SK-N-SH (cell line): Measurements from ENCODE around the gene C3orf20. TPM values are rescaled to one million over a fixed set of nuclear protein-coding genes. Genes with fewer than 3 reads are reported as not detected.

Experiments used
- CTCF ChIA-PET: fragments of 300-600, 350-600 bp; formaldehyde crosslinking; extraction: SDS; loops from one replicate; lab custom pipeline; 2021; lab: Yijun Ruan, JAX
- POLR2A ChIA-PET: fragments of 350-600 bp; sonication (Branson Sonifier 250); formaldehyde crosslinking; extraction: SDS; loops from one replicate; lab custom pipeline; 2020; ENCODE audit warnings: antibody characterized with exemption, inconsistent platforms; lab: Yijun Ruan, JAX
- DNase-seq: peaks from one replicate; pipeline ENCODE4 v3.0.0; 2012
- H2AFZ ChIP-seq: fragments of 200-600 bp; sonication (generic); 2 replicates; pipeline ENCODE4 v1.8.1; 2016; ENCODE audit warnings: antibody characterized with exemption, mild to moderate bottlenecking, low read depth
- H3F3A ChIP-seq: fragments of 200-600 bp; sonication (generic); replicated peaks from 2 replicates; pipeline ENCODE3; 2016; ENCODE audit warnings: antibody characterized with exemption, mild to moderate bottlenecking; ENCODE audit not compliant: insufficient read depth
- H3K27ac ChIP-seq, 2 experiments: fragments of 200-500 bp in 1 of 2; fragments of 200-600 bp in 1 of 2; sonication (Bioruptor generic) in 1 of 2; sonication (generic), shearing (Covaris generic) in 1 of 2; 2 replicates each; pipeline versions ENCODE4 v1.5.1 to v1.6.1; 2014 to 2016; ENCODE audit warnings: low read depth in 2 of 2, inconsistent platforms in 1 of 2, low read length in 1 of 2, mild to moderate bottlenecking in 1 of 2, mixed read lengths in 1 of 2
- H3K27me3 ChIP-seq: fragments of 200-600 bp; sonication (generic), shearing (Covaris generic); 2 replicates; pipeline ENCODE4 v1.6.1; 2016; ENCODE audit warnings: mixed run types; ENCODE audit not compliant: insufficient read depth
- H3K36me3 ChIP-seq, 2 experiments: fragments of 200-500 bp in 1 of 2; fragments of 200-600 bp in 1 of 2; sonication (Bioruptor generic) in 1 of 2; sonication (generic) in 1 of 2; replicated peaks in 1 of 2; 2 replicates each; pipeline versions ENCODE3 to v1.5.1; 2014 to 2016; ENCODE audit warnings: low read length in 1 of 2, mild to moderate bottlenecking in 1 of 2; ENCODE audit not compliant: insufficient read depth in 2 of 2, control insufficient read depth in 1 of 2
- H3K4me1 ChIP-seq, 2 experiments: fragments of 200-500 bp in 1 of 2; fragments of 200-600 bp in 1 of 2; sonication (Bioruptor generic) in 1 of 2; sonication (generic), shearing (Covaris generic) in 1 of 2; 2 replicates each; pipeline versions ENCODE4 v1.5.1 to v1.6.1; 2014 to 2016; ENCODE audit warnings: low read depth in 1 of 2, low read length in 1 of 2, mixed run types in 1 of 2; ENCODE audit not compliant: insufficient read depth in 2 of 2, control insufficient read depth in 1 of 2
- H3K4me2 ChIP-seq: fragments of 200-600 bp; sonication (generic), shearing (Covaris generic); 2 replicates; pipeline ENCODE4 v1.6.1; 2017; ENCODE audit warnings: mixed run types
- H3K4me3 ChIP-seq, 2 experiments: fragments of 200-500 bp in 1 of 2; fragments of 200-600 bp in 1 of 2; sonication (Bioruptor generic) in 1 of 2; sonication (generic), shearing (Covaris generic) in 1 of 2; 2 replicates each; pipeline versions ENCODE4 v1.5.1 to v1.8.1; 2014 to 2016; ENCODE audit warnings: low read depth in 2 of 2, inconsistent platforms in 1 of 2, low read length in 1 of 2, mild to moderate bottlenecking in 1 of 2, mixed read lengths in 1 of 2, moderate library complexity in 1 of 2
- H3K79me2 ChIP-seq: fragments of 200-600 bp; sonication (generic); 2 replicates; pipeline ENCODE4 v1.8.1; 2017; ENCODE audit warnings: mild to moderate bottlenecking; ENCODE audit not compliant: insufficient read depth
- H3K9ac ChIP-seq: fragments of 200-600 bp; sonication (generic); 2 replicates; pipeline ENCODE4 v1.6.1; 2017; ENCODE audit warnings: mixed run types
- H3K9me2 ChIP-seq: fragments of 200-600 bp; sonication (generic); 2 replicates; pipeline ENCODE4 v1.6.1; 2017; ENCODE audit warnings: mixed run types
- H3K9me3 ChIP-seq: fragments of 200-600 bp; sonication (generic); 2 replicates; pipeline ENCODE4 v1.6.1; 2017; ENCODE audit warnings: mixed run types, mild to moderate bottlenecking, moderate library complexity
- H4K20me1 ChIP-seq: fragments of 200-600 bp; sonication (generic); 2 replicates; pipeline ENCODE4 v1.6.1; 2017; ENCODE audit warnings: mild to moderate bottlenecking, mixed run types; ENCODE audit not compliant: insufficient read depth
- CTCF ChIP-seq: fragments of 200-600 bp; sonication (generic); IDR thresholded peaks from 2 replicates; pipeline ENCODE4 v1.6.1; 2017; ENCODE audit warnings: antibody characterized with exemption, mild to moderate bottlenecking, moderate library complexity
- ELF1 ChIP-seq: IDR thresholded peaks from 2 replicates; pipeline ENCODE4 v1.4.0; 2012
- EP300 ChIP-seq, 2 experiments: IDR thresholded peaks; 2 replicates each; pipeline versions ENCODE4 v1.4.0 to v1.6.1; 2012; ENCODE audit warnings: borderline replicate concordance in 1 of 2, low read depth in 1 of 2, low read length in 1 of 2
- FOSL2 ChIP-seq: IDR thresholded peaks from 2 replicates; pipeline ENCODE4 v1.4.0; 2012; ENCODE audit warnings: low read depth, mild to moderate bottlenecking, moderate library complexity, borderline replicate concordance
- FOXJ3 ChIP-seq: sonication (generic); formaldehyde crosslinking; IDR thresholded peaks from 2 replicates; pipeline ENCODE4 v1.5.1; 2020; ENCODE audit warnings: mild to moderate bottlenecking, missing genetic modification reagents
- IRF3 ChIP-seq: fragments of 150-350 bp; IDR thresholded peaks from 2 replicates; pipeline ENCODE4 v1.6.1; 2016; ENCODE audit warnings: mild to moderate bottlenecking, low read depth, low read length
- MAX ChIP-seq: IDR thresholded peaks from 2 replicates; pipeline ENCODE4 v1.4.0; 2012; ENCODE audit warnings: low read depth
- PBX3 ChIP-seq: IDR thresholded peaks from 2 replicates; pipeline ENCODE4; 2012
- RAD21 ChIP-seq: IDR thresholded peaks from 2 replicates; pipeline ENCODE4 v1.6.1; 2012; ENCODE audit warnings: mild to moderate bottlenecking, low read length
- RCOR1 ChIP-seq: fragments of 150-350 bp; IDR thresholded peaks from 2 replicates; pipeline ENCODE4 v1.6.1; 2017; ENCODE audit warnings: antibody characterized with exemption, low read length
- SIN3A ChIP-seq: IDR thresholded peaks from 2 replicates; pipeline ENCODE4 v1.6.1; 2012; ENCODE audit warnings: low read depth, mild to moderate bottlenecking, low read length, moderate library complexity, borderline replicate concordance
- SMC3 ChIP-seq: IDR thresholded peaks from 2 replicates; pipeline ENCODE4 v1.6.1; 2012; ENCODE audit warnings: low read depth, low read length, improper control_type of control experiment
- TCF12 ChIP-seq: IDR thresholded peaks from 2 replicates; pipeline ENCODE4 v1.4.0; 2012
- USF2 ChIP-seq: fragments of 150-350 bp; IDR thresholded peaks from 2 replicates; pipeline ENCODE4 v1.6.1; 2017; ENCODE audit warnings: antibody characterized with exemption, low read length, low read depth, borderline replicate concordance
- YY1 ChIP-seq: IDR thresholded peaks from 2 replicates; pipeline ENCODE4 v1.4.0; 2012; ENCODE audit warnings: low read depth, mild to moderate bottlenecking
- ZBTB33 ChIP-seq: IDR thresholded peaks from 2 replicates; pipeline ENCODE4 v1.4.0; 2012; ENCODE audit warnings: low read depth, borderline replicate concordance
- WGBS: methylation state at CpG from one replicate; pipeline ENCODE4 v1.1.6; 2017; ENCODE audit warnings: low lambda C conversion rate; 5-methylcytosine and 5-hydroxymethylcytosine counted together
- polyA plus RNA-seq, 3 experiments: library from polyadenylated mRNA; depleted of rRNA; stranded (reverse); fragments of >200 nt; gene quantifications; 2 replicates each; pipeline ENCODE4 v1.2.3, GENCODE V29; 2012

Gene C3orf20
- polyA plus RNA-seq, 1 of the 3 experiments (the other 2 are of a cell fraction), result not detected

GRCh38 chr3:14818804-14819500, 144.0 kb downstream of the C3orf20 start, which contains the start of gene FGD5:
TSS of gene FGD5 (plus strand) at chr3:14818962. CDS start at chr3:14819072, 110 bp downstream.
- H4K20me1 ChIP-seq, result no peaks in the 10 kb centered on the region
- no peak within 1 kb of the TSS for H3K4me2 ChIP-seq
- no peak within 1 kb of the TSS for H3K4me3 ChIP-seq
- no peak for DNase-seq
- H2AFZ ChIP-seq, result no peak within 1 kb of the TSS
- H3K79me2 ChIP-seq, result no peaks in the 10 kb centered on the region
- H3K27ac ChIP-seq, result no peak within 1 kb of the TSS
- WGBS, result 51% methylated on average over 19 of the region's 25 CpGs
- no peak for TF ChIP-seq RAD21
- no peak for TF ChIP-seq MAX
- no peak for TF ChIP-seq RCOR1
- no peak for TF ChIP-seq EP300 (IDR thresholded peaks at IDR 0.05; ENCODE audit: borderline replicate concordance in 1 of 2, low read depth in 1 of 2, low read length in 1 of 2)
- no peak for TF ChIP-seq ZBTB33
- TF ChIP-seq TCF12, result no peak
- no peak for TF ChIP-seq USF2
- no peak for TF ChIP-seq SMC3
- no peak for TF ChIP-seq YY1
- no peak for TF ChIP-seq PBX3
- no peak for TF ChIP-seq SIN3A
- TF ChIP-seq FOXJ3 (CRISPR knock-in tag), result no peak
- no peak for TF ChIP-seq CTCF
- no peak for TF ChIP-seq IRF3
- TF ChIP-seq FOSL2, result no peak
- no peak for TF ChIP-seq ELF1
- peaks cover 8% of the 10 kb centered on the region; the same call in 1 of the 2 replicates for H3K27me3 ChIP-seq
- no peaks in the 10 kb centered on the region for H3K9me2 ChIP-seq
- POLR2A ChIA-PET, result no interaction called here
- CTCF ChIA-PET, result interaction anchor here (1.0 kb wide), 1 partner anchor 15 kb away, joined by 3 read pairs; no protein-coding TSS in a partner anchor
- H3K9me3 ChIP-seq, result no peaks in the 10 kb centered on the region
- no peaks in the 10 kb centered on the region for H3K36me3 ChIP-seq
- H3K9ac ChIP-seq, result no peak within 1 kb of the TSS
- no peaks in the 10 kb centered on the region; a peak in 1 of 4 replicates for H3K4me1 ChIP-seq
- no peaks in the 10 kb centered on the region for H3F3A ChIP-seq
